Breast epithelium (tissue), 3 donors: ENCODE results near the gene UNC5A.

Experiments used
- CTCF ChIP-seq, 3 donors: fragments of 450-650 bp; IDR thresholded peaks; one replicate each; pipeline ENCODE4 v1.5.1; 2016 to 2017; ENCODE audit warnings: antibody characterized with exemption in 3 of 3, mild to moderate bottlenecking in 3 of 3, moderate library complexity in 3 of 3
- POLR2A ChIP-seq: fragments of 450-650 bp; IDR thresholded peaks from one replicate; pipeline ENCODE4 v1.6.1; 2016; ENCODE audit warnings: antibody characterized with exemption, mild to moderate bottlenecking, moderate library complexity
- POLR2AphosphoS5 ChIP-seq, 3 donors: sonication (generic); formaldehyde crosslinking; IDR thresholded peaks; one replicate each; pipeline ENCODE4 v1.6.1; 2017; ENCODE audit warnings: antibody characterized with exemption in 3 of 3

GRCh38 chr5:176789873-176790615, 20.3 kb upstream of the UNC5A start:
- TF ChIP-seq POLR2A: no peak
- no peak for TF ChIP-seq CTCF (IDR thresholded peaks at IDR 0.05)
- TF ChIP-seq POLR2AphosphoS5 (IDR thresholded peaks at IDR 0.05): no peak
